Kidney (tissue), 14 donors: Measurements from ENCODE around the gene FOXQ1. TPM values are rescaled to one million over a fixed set of nuclear protein-coding genes. Genes with fewer than 3 reads are reported as not detected.

ENCODE experiments used
- DNase-seq, 5 donors: peaks; one replicate each; pipeline ENCODE4 v3.0.0-alpha.2; 2013 to 2020
- FAIRE-seq: peaks from 2 replicates; lab custom pipeline; 2012; peaks lifted over from hg19 to GRCh38; lab: Jason Lieb, UNC
- H3K27ac ChIP-seq, 2 donors: one replicate each; pipeline ENCODE4 v1.7.0; 2013; ENCODE audit warnings: low read depth in 2 of 2, low read length in 2 of 2, inconsistent platforms in 1 of 2
- H3K27me3 ChIP-seq: one replicate; pipeline ENCODE4 v1.7.1; 2013; ENCODE audit warnings: low read length, inconsistent platforms; ENCODE audit not compliant: control insufficient read depth, insufficient read depth
- H3K36me3 ChIP-seq, 3 donors: one replicate each; pipeline versions ENCODE4 v1.7.0 to v1.7.1; 2013; ENCODE audit warnings: low read length in 3 of 3, control low read depth in 1 of 3, inconsistent platforms in 1 of 3; ENCODE audit not compliant: insufficient read depth in 3 of 3, control insufficient read depth in 2 of 3
- H3K4me1 ChIP-seq, 3 donors: one replicate each; pipeline versions ENCODE4 v1.7.0 to v1.7.1; 2013; ENCODE audit warnings: low read length in 3 of 3, inconsistent platforms in 1 of 3, low read depth in 1 of 3; ENCODE audit not compliant: control insufficient read depth in 2 of 3, insufficient read depth in 2 of 3
- H3K4me3 ChIP-seq, 3 donors: one replicate each; pipeline versions ENCODE4 v1.7.0 to v1.8.1; 2013; ENCODE audit warnings: low read length in 3 of 3, control low read depth in 1 of 3, inconsistent platforms in 1 of 3
- H3K9ac ChIP-seq, 3 donors: one replicate each; pipeline versions ENCODE4 v1.7.0 to v1.7.1; 2013; ENCODE audit warnings: low read length in 3 of 3, control low read depth in 1 of 3, inconsistent platforms in 1 of 3
- H3K9me3 ChIP-seq, 3 donors: one replicate each; pipeline versions ENCODE4 v1.7.0 to v1.7.1; 2013; ENCODE audit warnings: low read length in 3 of 3, control low read depth in 1 of 3, inconsistent platforms in 1 of 3; ENCODE audit not compliant: control insufficient read depth in 2 of 3, insufficient read depth in 1 of 3
- CTCF ChIP-seq: IDR thresholded peaks from 3 replicates; pipeline ENCODE4 v1.5.1; 2012; ENCODE audit warnings: mild to moderate bottlenecking, moderate library complexity, borderline replicate concordance; ENCODE audit not compliant: insufficient read depth; ENCODE audit errors: extremely low read depth
- intact Hi-C: fragments of 100-400 bp; cut with DNase I; formaldehyde crosslinking; loops from one replicate; pipeline ENCODE4 v1.11.1; 2022
- polyA plus RNA-seq: library from polyadenylated mRNA; stranded (reverse); fragments of 350-450 nt; fragmentation: Illumina TruSeq; extraction: RNeasy Lipid Tissue Mini Kit (QIAGEN cat#74804); gene quantifications from one replicate; pipeline ENCODE4 v1.2.3, GENCODE V29; 2014; ENCODE audit warnings: low read depth, low replicate concordance; ENCODE audit not compliant: insufficient read depth
- total RNA-seq: library from RNA; stranded (reverse); fragmentation: NEBNext Ultra II Directional; extraction: Animal tissue kit (Norgen Biotek cat#: 25700); gene quantifications from one replicate; pipeline ENCODE4 v1.2.1, GENCODE V29; 2021
- donor health status: control.
- donor health status: control.
- donor health status: control.
- donor health status: control.
- donor health status: control.
- donor health status: DM: yes; HTN: yes; CAD: no.
- donor health status: Normal renal cell carcinoma (clear cell type).

The FOXQ1 gene
- total and polyA plus RNA-seq, 2 donors from 2014 or later, result 6.0 to 33.6 TPM

- Histone ChIP-seq H3K4me3 (no peak overlapping the region), H3K27ac (no peak overlapping the region), H3K36me3 (no peaks in the 10 kb centered on the region), H3K9ac (no peak overlapping the region), H3K4me1 (no peaks in the 10 kb centered on the region), H3K9me3 (no peaks in the 10 kb centered on the region), H3K27me3 (no peaks in the 10 kb centered on the region)
- no peak for TF ChIP-seq CTCF
- intact Hi-C loops, result no loop called here
- FAIRE-seq, result no peak
- no peak for DNase-seq
These were observed 45.2 kb upstream of the FOXQ1 start for GRCh38 chr6:1266686-1267056.

GRCh38 chr6:1267057-1267732, 44.7 kb upstream of the FOXQ1 start:
- H3K9me3 ChIP-seq, result no peaks in the 10 kb centered on the region
- H3K4me3 ChIP-seq, result no peak overlapping the region
- no peak overlapping the region for H3K9ac ChIP-seq
- intact Hi-C loops, result no loop called here
- no peak for TF ChIP-seq CTCF
- H3K36me3 ChIP-seq, result no peaks in the 10 kb centered on the region
- no peaks in the 10 kb centered on the region for H3K4me1 ChIP-seq
- H3K27ac ChIP-seq, result no peak overlapping the region
- no peaks in the 10 kb centered on the region for H3K27me3 ChIP-seq
- FAIRE-seq (no peak), DNase-seq (no peak)

- no peak overlapping the region for H3K9ac ChIP-seq
- H3K4me3 ChIP-seq, result no peak overlapping the region
- peaks cover 0 to 2% (median 0%) of the 10 kb centered on the region in 3 donors for H3K9me3 ChIP-seq
- no peak for TF ChIP-seq CTCF
- no peak for FAIRE-seq
- no peaks in the 10 kb centered on the region for H3K27me3 ChIP-seq
- intact Hi-C loops, result no loop called here
- no peaks in the 10 kb centered on the region for H3K4me1 ChIP-seq
- no peaks in the 10 kb centered on the region for H3K36me3 ChIP-seq
- H3K27ac ChIP-seq, result no peak overlapping the region
- no peak for DNase-seq
These were observed 43.8 kb upstream of the FOXQ1 start for GRCh38 chr6:1267790-1268762.
